Thyroid gland (tissue), 4 donors: ENCODE data around the gene TBC1D22A. TPM values are rescaled to one million over a fixed set of nuclear protein-coding genes. Genes with fewer than 3 reads are reported as not detected.
A peak's percentile ranks its signal among the peaks of the same experiment; 100 is the strongest.

ENCODE experiments used
- DNase-seq, 2 donors: peaks; one replicate each; pipeline ENCODE4 v3.0.0-alpha.2; 2019
- H3K27ac ChIP-seq, 3 donors: fragments of 200-600 bp; sonication (generic); 1 replicate in 2 of 3; 2 replicates in 1 of 3; pipeline ENCODE4 v1.5.1; 2016 to 2019; ENCODE audit warnings: mild to moderate bottlenecking in 1 of 3, moderate library complexity in 1 of 3
- H3K27me3 ChIP-seq: fragments of 200-600 bp; sonication (generic); one replicate; pipeline ENCODE4 v1.5.1; 2019
- H3K36me3 ChIP-seq, 2 donors: fragments of 200-600 bp; sonication (generic); one replicate each; pipeline ENCODE4 v1.5.1; 2016 to 2019
- H3K4me1 ChIP-seq, 2 donors: fragments of 200-600 bp; sonication (generic); one replicate each; pipeline ENCODE4 v1.5.1; 2017 to 2019
- H3K4me3 ChIP-seq, 3 donors: fragments of 200-600 bp; sonication (generic); replicated peaks in 1 of 3; 1 replicate in 2 of 3; 2 replicates in 1 of 3; pipeline ENCODE4 v1.5.1; 2016; ENCODE audit warnings: mild to moderate bottlenecking in 1 of 3
- H3K9me3 ChIP-seq: fragments of 200-600 bp; sonication (generic); one replicate; pipeline ENCODE4 v1.5.1; 2017
- POLR2A ChIP-seq, 2 donors: fragments of 450-650 bp; IDR thresholded peaks; one replicate each; pipeline ENCODE4 v1.6.1; 2017; ENCODE audit warnings: antibody characterized with exemption in 2 of 2, mild to moderate bottlenecking in 2 of 2, moderate library complexity in 1 of 2
- WGBS, 2 donors: methylation state at CpG; one replicate each; pipeline ENCODE4 v1.1.5; 2017; 5-methylcytosine and 5-hydroxymethylcytosine counted together
- intact Hi-C: fragments of 100-400 bp; cut with DNase I; formaldehyde crosslinking; loops from one replicate; pipeline ENCODE4 v1.15.1; 2023
- total RNA-seq, 4 donors: library from RNA; depleted of rRNA; stranded (reverse); fragments of >200 nt; gene quantifications; one replicate each; pipeline ENCODE4 v1.2.3, GENCODE V29; 2016
- TF ChIP-seq, protein P1 (sequence below), 6 experiments: fragments of 200-600 bp in 3 of 6; fragments of 450-650 bp in 3 of 6; sonication (generic) in 3 of 6; IDR thresholded peaks; one replicate each; pipeline ENCODE4 v1.5.1; 2016 to 2019; ENCODE audit warnings: antibody characterized with exemption in 6 of 6, mild to moderate bottlenecking in 2 of 6, inconsistent platforms in 1 of 6, moderate library complexity in 1 of 6

TBC1D22A gene
- total RNA-seq, 4 donors from 2014 or later: 26.7 to 34.6 (median 33.2) TPM

DNA sequence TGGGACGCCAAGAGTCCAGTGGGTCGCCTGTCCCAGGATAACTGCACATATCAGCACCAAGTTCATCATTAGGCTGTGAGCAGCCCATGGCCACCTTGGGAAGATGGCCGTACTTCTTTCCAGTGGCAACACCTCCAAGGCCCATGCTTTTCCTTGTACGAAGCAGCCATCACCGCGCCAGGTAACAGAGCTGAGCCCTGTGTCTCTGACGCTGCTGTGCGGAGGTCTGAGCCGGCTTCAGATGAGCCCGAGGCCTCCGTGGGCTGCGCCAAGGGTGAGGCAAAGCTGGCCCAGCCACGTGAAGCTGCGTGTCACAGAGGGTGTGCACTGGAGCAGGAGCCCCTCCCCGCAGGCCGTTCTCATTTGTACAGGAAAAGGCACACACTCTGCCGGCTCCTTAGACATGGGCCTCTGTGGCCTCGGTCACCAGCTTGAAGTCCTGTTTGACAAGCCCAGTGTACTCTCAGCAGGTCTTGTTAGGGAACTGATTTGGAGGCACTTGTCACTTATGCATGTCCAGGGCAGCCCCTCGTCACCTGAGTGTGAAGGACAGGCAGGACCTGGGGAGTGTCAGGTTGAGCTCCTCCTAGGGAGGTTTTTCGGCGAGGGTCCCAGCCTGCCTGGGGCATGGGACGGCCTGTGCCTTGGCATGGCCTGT is 401.5 kb downstream of the TBC1D22A start:
- Histone ChIP-seq H3K4me1 (peaks cover 0 to 15% of the 10 kb centered on the region in 2 donors), H3K27me3 (no peaks in the 10 kb centered on the region), H3K9me3 (no peaks in the 10 kb centered on the region), H3K27ac (no peak overlapping the region), H3K4me3 (no peak overlapping the region), H3K36me3 (no peaks in the 10 kb centered on the region)
- peak in 1 of 2 donors; percentile 57 for DNase-seq
- 73 to 74% methylated on average over 16 of the region's 22 CpGs for WGBS, 2 donors
- intact Hi-C loops: no loop called here
- no peak for TF ChIP-seq POLR2A (IDR thresholded peaks at IDR 0.05)
- TF ChIP-seq, protein P1, sequence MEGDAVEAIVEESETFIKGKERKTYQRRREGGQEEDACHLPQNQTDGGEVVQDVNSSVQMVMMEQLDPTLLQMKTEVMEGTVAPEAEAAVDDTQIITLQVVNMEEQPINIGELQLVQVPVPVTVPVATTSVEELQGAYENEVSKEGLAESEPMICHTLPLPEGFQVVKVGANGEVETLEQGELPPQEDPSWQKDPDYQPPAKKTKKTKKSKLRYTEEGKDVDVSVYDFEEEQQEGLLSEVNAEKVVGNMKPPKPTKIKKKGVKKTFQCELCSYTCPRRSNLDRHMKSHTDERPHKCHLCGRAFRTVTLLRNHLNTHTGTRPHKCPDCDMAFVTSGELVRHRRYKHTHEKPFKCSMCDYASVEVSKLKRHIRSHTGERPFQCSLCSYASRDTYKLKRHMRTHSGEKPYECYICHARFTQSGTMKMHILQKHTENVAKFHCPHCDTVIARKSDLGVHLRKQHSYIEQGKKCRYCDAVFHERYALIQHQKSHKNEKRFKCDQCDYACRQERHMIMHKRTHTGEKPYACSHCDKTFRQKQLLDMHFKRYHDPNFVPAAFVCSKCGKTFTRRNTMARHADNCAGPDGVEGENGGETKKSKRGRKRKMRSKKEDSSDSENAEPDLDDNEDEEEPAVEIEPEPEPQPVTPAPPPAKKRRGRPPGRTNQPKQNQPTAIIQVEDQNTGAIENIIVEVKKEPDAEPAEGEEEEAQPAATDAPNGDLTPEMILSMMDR (IDR thresholded peaks at IDR 0.05): no peak

DNA sequence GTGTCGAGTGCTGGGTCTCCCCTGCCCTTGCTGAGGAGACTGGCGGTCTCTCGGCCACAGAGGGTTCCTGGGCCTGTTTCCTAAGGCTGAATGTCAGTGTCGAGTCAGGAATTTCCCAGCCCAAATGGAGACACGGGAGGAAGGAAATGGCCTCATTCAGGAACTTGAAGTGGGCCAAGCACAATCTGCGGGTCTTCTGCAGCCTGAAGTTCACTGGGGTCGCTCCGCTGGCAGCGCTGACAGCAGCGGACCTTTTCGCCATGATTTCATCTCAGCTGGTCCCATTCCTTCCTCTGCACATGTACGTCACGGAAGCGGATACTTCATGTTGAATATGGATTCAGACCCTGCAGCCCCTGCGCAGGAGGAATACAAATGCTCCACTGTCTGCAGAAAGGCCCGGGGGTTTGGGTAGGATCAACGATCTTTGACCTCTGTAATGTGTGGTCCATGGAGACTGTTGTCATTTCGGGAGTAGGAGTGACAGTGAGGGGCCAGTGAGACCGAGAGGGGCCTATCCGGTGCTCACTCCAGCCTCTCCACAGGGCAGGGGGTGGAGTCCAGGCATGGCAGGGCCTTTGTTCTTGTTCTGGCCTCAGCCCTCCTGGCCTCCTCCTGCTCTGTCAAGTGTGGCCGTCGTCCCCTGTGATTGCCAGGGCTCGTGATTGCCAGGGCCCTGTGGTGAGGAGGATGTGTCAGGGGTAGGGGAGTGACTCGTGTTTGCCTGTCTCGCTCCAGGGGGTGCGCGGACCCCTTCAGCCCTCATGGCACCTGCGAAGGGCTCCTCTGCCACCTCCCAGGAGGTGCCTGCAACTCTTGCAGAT is 402.3 kb downstream of the TBC1D22A start:
- no peaks in the 10 kb centered on the region for H3K9me3 ChIP-seq
- H3K4me3 ChIP-seq: no peak overlapping the region
- H3K36me3 ChIP-seq: no peaks in the 10 kb centered on the region
- intact Hi-C loops: no loop called here
- no peak overlapping the region for H3K27ac ChIP-seq
- H3K4me1 ChIP-seq: peaks cover 0 to 15% of the 10 kb centered on the region in 2 donors
- no peak for TF ChIP-seq POLR2A (IDR thresholded peaks at IDR 0.05)
- 76 to 87% methylated on average over 16 to 23 of the region's 28 CpGs for WGBS, 2 donors
- DNase-seq: no peak
- H3K27me3 ChIP-seq: no peaks in the 10 kb centered on the region

DNA sequence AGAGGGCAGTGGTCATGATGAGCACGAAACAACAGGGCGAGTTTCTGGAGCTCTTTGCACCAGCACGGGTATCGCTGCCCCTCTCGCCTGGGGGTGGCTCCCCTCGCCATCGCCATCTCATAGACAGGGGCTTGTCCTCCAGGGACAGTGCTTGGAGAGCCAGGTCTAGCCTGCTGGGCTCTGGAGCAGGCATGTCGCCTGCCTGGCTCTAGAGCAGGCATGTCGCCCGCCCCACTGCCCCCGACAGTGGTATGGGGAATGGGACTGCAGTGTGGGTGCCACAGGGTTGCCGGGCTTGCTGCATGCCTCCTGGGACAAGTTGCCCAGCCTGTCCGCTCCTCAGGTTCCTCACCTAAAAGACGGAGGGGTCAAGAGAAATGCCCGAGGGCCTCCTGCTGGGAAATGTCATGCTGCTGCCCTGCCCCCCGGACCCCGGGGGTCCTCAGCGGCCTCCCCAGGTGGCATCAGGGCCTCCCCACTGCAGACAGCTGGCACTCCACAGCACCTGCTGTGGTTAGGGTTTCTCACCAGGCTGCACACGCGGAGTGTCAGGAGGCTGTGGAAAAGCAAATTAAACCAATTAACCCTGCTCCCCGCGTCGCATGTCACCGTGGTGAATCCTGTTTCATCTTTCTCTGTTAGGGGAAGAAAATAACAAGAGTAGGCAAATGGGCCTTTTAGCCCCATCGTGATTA is 403.0 kb downstream of the TBC1D22A start:
- 89 to 93% methylated on average over 17 to 21 of the region's 25 CpGs for WGBS, 2 donors
- intact Hi-C loops: no loop called here
- no peak for TF ChIP-seq POLR2A (IDR thresholded peaks at IDR 0.05)
- TF ChIP-seq, protein P1 (IDR thresholded peaks at IDR 0.05): no peak
- peaks cover 0 to 15% of the 10 kb centered on the region in 2 donors for H3K4me1 ChIP-seq
- no peak overlapping the region for H3K4me3 ChIP-seq
- H3K9me3 ChIP-seq: no peaks in the 10 kb centered on the region
- H3K27me3 ChIP-seq: no peaks in the 10 kb centered on the region
- DNase-seq: no peak
- no peaks in the 10 kb centered on the region for H3K36me3 ChIP-seq
- H3K27ac ChIP-seq: no peak overlapping the region

DNA sequence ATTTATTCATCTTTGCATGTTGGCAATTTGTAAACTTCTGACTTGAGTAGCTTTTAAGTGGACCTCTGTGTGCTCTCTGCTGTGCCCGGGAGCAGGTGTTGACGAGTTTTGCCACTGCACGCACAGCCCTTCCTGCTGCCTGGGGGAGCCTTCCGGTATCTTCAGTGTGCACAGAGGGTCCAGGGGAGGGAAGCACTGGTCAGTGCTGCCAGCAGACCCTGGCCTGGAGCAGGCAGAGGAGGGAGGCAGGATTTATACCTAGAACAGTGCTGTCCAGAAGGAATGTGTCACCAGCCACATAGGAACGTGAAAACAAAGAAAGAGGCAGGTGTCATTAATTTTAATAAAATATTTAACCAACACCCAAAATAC is 403.6 kb downstream of the TBC1D22A start:
- 86% methylated on average over 5 of the region's 5 CpGs for WGBS, 2 donors
- no peak for DNase-seq

DNA sequence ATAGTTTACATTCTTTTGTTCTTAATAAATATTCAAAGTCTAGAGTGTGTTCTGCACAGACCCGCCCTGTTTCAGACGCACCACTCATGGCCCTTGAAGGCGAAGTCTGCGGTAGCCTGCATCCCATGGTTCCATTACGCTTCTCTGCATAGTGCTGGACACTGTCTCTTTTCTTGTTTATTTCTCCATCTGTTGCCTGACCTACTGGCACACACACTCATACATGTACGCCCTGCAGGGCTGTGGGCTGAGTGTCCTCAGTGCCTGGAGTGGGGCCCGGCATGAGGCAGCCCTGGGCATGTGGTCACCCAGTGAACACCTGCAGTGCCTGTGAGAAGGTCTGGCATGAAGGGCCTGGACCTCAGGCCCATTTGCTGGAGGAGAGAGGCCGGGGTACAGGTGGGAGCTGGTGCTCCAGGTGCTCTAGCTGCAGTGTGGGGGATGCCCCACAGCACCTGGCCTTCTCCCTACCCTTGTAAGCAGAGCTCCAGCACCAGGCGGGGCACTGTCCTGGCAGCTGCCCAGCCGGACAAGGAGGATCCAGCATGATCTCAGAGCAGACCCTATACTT is 404.1 kb downstream of the TBC1D22A start:
- DNase-seq: peak in 1 of 2 donors; percentile 2

More for the DNA sequence above, 403.6 kb downstream of the TBC1D22A start:
- H3K27ac ChIP-seq: no peak overlapping the region
- no peak for TF ChIP-seq POLR2A (IDR thresholded peaks at IDR 0.05)
- TF ChIP-seq, protein P1 (IDR thresholded peaks at IDR 0.05): no peak
- H3K9me3 ChIP-seq: no peaks in the 10 kb centered on the region
- intact Hi-C loops: no loop called here
- H3K27me3 ChIP-seq: no peaks in the 10 kb centered on the region
- H3K36me3 ChIP-seq: no peaks in the 10 kb centered on the region
- peaks cover 0 to 11% of the 10 kb centered on the region in 2 donors for H3K4me1 ChIP-seq
- H3K4me3 ChIP-seq: no peak overlapping the region

More for the DNA sequence above, 404.1 kb downstream of the TBC1D22A start:
- intact Hi-C loops: no loop called here
- Histone ChIP-seq H3K4me1 (peaks cover 0 to 6% of the 10 kb centered on the region in 2 donors), H3K27ac (no peak overlapping the region), H3K9me3 (no peaks in the 10 kb centered on the region), H3K27me3 (no peaks in the 10 kb centered on the region), H3K36me3 (no peaks in the 10 kb centered on the region), H3K4me3 (no peak overlapping the region)
- TF ChIP-seq, protein P1 (IDR thresholded peaks at IDR 0.05): no peak
- TF ChIP-seq POLR2A (IDR thresholded peaks at IDR 0.05): no peak
- WGBS, 2 donors: 93 to 98% methylated on average over 10 of the region's 10 CpGs
